H9 (cell line): Measurements from ENCODE around the gene CCDC134. TPM values are rescaled to one million over a fixed set of nuclear protein-coding genes. Genes with fewer than 3 reads are reported as not detected.

Source experiments
- DNase-seq: peaks from one replicate; pipeline ENCODE4 v3.0.0-alpha.2; 2017
- H2AFZ ChIP-seq: one replicate; pipeline ENCODE4 v1.6.1; 2013; ENCODE audit warnings: mild to moderate bottlenecking, low read length, control low read depth, moderate library complexity
- H2AK5ac ChIP-seq: 2 replicates; pipeline ENCODE4 v1.6.1; 2013; ENCODE audit warnings: low read length, control low read depth, mixed read lengths; ENCODE audit not compliant: insufficient read length
- H2BK120ac ChIP-seq: one replicate; pipeline ENCODE4 v1.6.1; 2013; ENCODE audit warnings: low read depth, mild to moderate bottlenecking, low read length, control low read depth, inconsistent platforms; ENCODE audit not compliant: poor library complexity, severe bottlenecking
- H2BK12ac ChIP-seq: 2 replicates; pipeline ENCODE4 v1.6.1; 2013; ENCODE audit warnings: low read length, control low read depth, mixed read lengths, low read depth; ENCODE audit not compliant: insufficient read length
- H2BK15ac ChIP-seq: 2 replicates; pipeline ENCODE4 v1.6.1; 2013; ENCODE audit warnings: low read depth, low read length, control low read depth
- H2BK20ac ChIP-seq: one replicate; pipeline ENCODE4 v1.6.1; 2013; ENCODE audit warnings: low read depth, mild to moderate bottlenecking, low read length, control low read depth, inconsistent platforms; ENCODE audit not compliant: poor library complexity, severe bottlenecking
- H2BK5ac ChIP-seq: 2 replicates; pipeline ENCODE4 v1.6.1; 2013; ENCODE audit warnings: low read length, control low read depth, mixed read lengths; ENCODE audit not compliant: insufficient read length
- H3K14ac ChIP-seq: 2 replicates; pipeline ENCODE4 v1.6.1; 2013; ENCODE audit warnings: low read length, control low read depth; ENCODE audit not compliant: insufficient read depth
- H3K18ac ChIP-seq: 2 replicates; pipeline ENCODE4 v1.6.1; 2013; ENCODE audit warnings: low read depth, mild to moderate bottlenecking, mixed read lengths, low read length, control low read depth; ENCODE audit not compliant: insufficient read length
- H3K23ac ChIP-seq: 2 replicates; pipeline ENCODE4 v1.6.1; 2013; ENCODE audit warnings: low read length, control low read depth, mixed read lengths, low read depth; ENCODE audit not compliant: insufficient read length
- H3K23me2 ChIP-seq: 2 replicates; pipeline ENCODE4 v1.6.1; 2013; ENCODE audit warnings: low read depth, mild to moderate bottlenecking, mixed read lengths, low read length, control low read depth; ENCODE audit not compliant: insufficient read length, poor library complexity, severe bottlenecking
- H3K27ac ChIP-seq: 2 replicates; pipeline ENCODE4 v1.5.1; 2013; ENCODE audit warnings: low read length, control low read depth, mixed read lengths, low read depth; ENCODE audit not compliant: insufficient read length
- H3K27me3 ChIP-seq: 2 replicates; pipeline ENCODE4 v1.6.1; 2013; ENCODE audit warnings: low read length, control low read depth, inconsistent platforms; ENCODE audit not compliant: insufficient read depth
- H3K4ac ChIP-seq: 2 replicates; pipeline ENCODE4 v1.6.1; 2013; ENCODE audit warnings: low read depth, mild to moderate bottlenecking, control low read depth, inconsistent platforms, low read length, moderate library complexity
- H3K4me1 ChIP-seq: 2 replicates; pipeline ENCODE4 v1.6.1; 2013; ENCODE audit warnings: low read length, control low read depth, inconsistent platforms; ENCODE audit not compliant: insufficient read depth
- H3K4me2 ChIP-seq: 2 replicates; pipeline ENCODE4 v1.6.1; 2013; ENCODE audit warnings: low read length, control low read depth, mixed read lengths; ENCODE audit not compliant: insufficient read length, insufficient read depth
- H3K56ac ChIP-seq: 2 replicates; pipeline ENCODE4 v1.6.1; 2013; ENCODE audit warnings: low read depth, mild to moderate bottlenecking, mixed read lengths, low read length, control low read depth; ENCODE audit not compliant: insufficient read length
- H3K79me1 ChIP-seq: 2 replicates; pipeline ENCODE4 v1.6.1; 2013; ENCODE audit warnings: low read depth, mild to moderate bottlenecking, moderate library complexity, low read length, control low read depth, inconsistent platforms; ENCODE audit not compliant: insufficient read depth, poor library complexity, severe bottlenecking
- H3K79me2 ChIP-seq: 2 replicates; pipeline ENCODE4 v1.6.1; 2013; ENCODE audit warnings: low read length, control low read depth, inconsistent platforms; ENCODE audit not compliant: insufficient read depth
- H3K9ac ChIP-seq: 2 replicates; pipeline ENCODE4 v1.6.1; 2013; ENCODE audit warnings: low read length, control low read depth, mixed read lengths; ENCODE audit not compliant: insufficient read length; ENCODE audit errors: extremely low read depth
- H3K9me3 ChIP-seq: one replicate; pipeline ENCODE4 v1.6.1; 2013; ENCODE audit warnings: low read depth, low read length, inconsistent platforms; ENCODE audit not compliant: control insufficient read depth
- H3T11ph ChIP-seq: one replicate; pipeline ENCODE4 v1.6.1; 2013; ENCODE audit warnings: mild to moderate bottlenecking, low read length, control low read depth, inconsistent platforms
- H4K20me1 ChIP-seq: one replicate; pipeline ENCODE4 v1.6.1; 2013; ENCODE audit not compliant: control insufficient read depth, insufficient read length, insufficient read depth
- H4K5ac ChIP-seq: 2 replicates; pipeline ENCODE4 v1.6.1; 2013; ENCODE audit warnings: low read depth, mild to moderate bottlenecking, mixed read lengths, low read length, control low read depth; ENCODE audit not compliant: insufficient read length
- H4K8ac ChIP-seq: replicated peaks from 2 replicates; pipeline ENCODE4 v1.6.1; 2013; ENCODE audit warnings: low read length, control low read depth, mixed read lengths, low read depth; ENCODE audit not compliant: insufficient read length
- H4K91ac ChIP-seq: 2 replicates; pipeline ENCODE4 v1.6.1; 2013; ENCODE audit warnings: low read depth, mild to moderate bottlenecking, moderate library complexity, mixed read lengths, low read length, control low read depth; ENCODE audit not compliant: insufficient read length
- H3K27ac Mint-ChIP-seq, 3 experiments: 2 replicates in 2 of 3; 3 replicates in 1 of 3; pipeline ENCODE4 v1.8.0; 2020 to 2021; ENCODE audit warnings: mixed read lengths in 3 of 3, mild to moderate bottlenecking in 1 of 3, moderate library complexity in 1 of 3
- H3K27me3 Mint-ChIP-seq: 2 replicates; pipeline ENCODE4 v1.8.0; 2021; ENCODE audit warnings: low read depth, mild to moderate bottlenecking, moderate library complexity, mixed read lengths
- H3K36me3 Mint-ChIP-seq, 3 experiments: 2 replicates in 2 of 3; 3 replicates in 1 of 3; pipeline ENCODE4 v1.8.0; 2020 to 2021; ENCODE audit warnings: low read depth in 3 of 3, mixed read lengths in 3 of 3; ENCODE audit not compliant: insufficient read depth in 1 of 3
- H3K4me1 Mint-ChIP-seq, 2 experiments: 2 replicates each; pipeline ENCODE4 v1.8.0; 2020; ENCODE audit warnings: mixed read lengths in 2 of 2
- H3K4me3 Mint-ChIP-seq, 2 experiments: 2 replicates in 1 of 2; 3 replicates in 1 of 2; pipeline ENCODE4 v1.8.0; 2020 to 2021; ENCODE audit warnings: mild to moderate bottlenecking in 2 of 2, mixed read lengths in 2 of 2, moderate library complexity in 1 of 2
- H3K9me3 Mint-ChIP-seq, 2 experiments: 2 replicates in 1 of 2; 3 replicates in 1 of 2; pipeline ENCODE4 v1.8.0; 2020; ENCODE audit warnings: mild to moderate bottlenecking in 2 of 2, mixed read lengths in 2 of 2, moderate library complexity in 1 of 2
- CTCF ChIP-seq: fragments of 200-600 bp; sonication (generic); conservative IDR thresholded peaks from 3 replicates; pipeline ENCODE4 v1.8.0; 2021; ENCODE audit warnings: antibody characterized with exemption, mild to moderate bottlenecking
- WGBS: extraction: QIAGEN DNeasy Blood & Tissue Kit; methylation state at CpG from one replicate; pipeline ENCODE4 v1.1.7; 2013; ENCODE audit warnings: missing lambda C conversion rate, low lambda C conversion rate, mixed read lengths; ENCODE audit not compliant: insufficient read length; ENCODE audit errors: extremely low coverage; 5-methylcytosine and 5-hydroxymethylcytosine counted together
- total RNA-seq: library from RNA; stranded (reverse); gene quantifications from 2 replicates; pipeline ENCODE4 v1.2.1, GENCODE V29; 2021

The CCDC134 gene
- total RNA-seq, 1 experiment from 2014 or later: 20.7 TPM

- peak overlapping the region; percentile 11 to 91 (median 79) for H3K27ac Mint-ChIP-seq
- peaks cover 69% of the 10 kb centered on the region for H3K79me2 ChIP-seq
- TF ChIP-seq CTCF: no peak
- 0 out of 5 replicates have a peak overlapping the region, but pooled peaks of 1 of the 2 experiments have one; percentile 0 for H3K4me3 Mint-ChIP-seq
- no peak overlapping the region for H2AK5ac ChIP-seq
- peak overlapping the region; percentile 81 for H4K5ac ChIP-seq
- no peak overlapping the region for H2AFZ ChIP-seq
- H2BK5ac ChIP-seq: peak overlapping the region; percentile 61
- no peak overlapping the region for H3K4ac ChIP-seq
- peak overlapping the region; percentile 35 for H3K4me2 ChIP-seq
- H3K27ac ChIP-seq: peak overlapping the region; percentile 35
- peak overlapping the region; percentile 85 for H2BK12ac ChIP-seq
- H3K27me3 Mint-ChIP-seq: no peaks in the 10 kb centered on the region
- peaks cover 9% of the 10 kb centered on the region for H3K79me1 ChIP-seq
- no peak overlapping the region for H3K56ac ChIP-seq
- H3K9ac ChIP-seq: peak overlapping the region; percentile 26
- H3K23ac ChIP-seq: no peak overlapping the region
- H3K4me1 ChIP-seq: peaks cover 29% of the 10 kb centered on the region
- H2BK20ac ChIP-seq: no peak overlapping the region
- H3K9me3 ChIP-seq: no peaks in the 10 kb centered on the region
- WGBS: no CpG with 5 or more reads among the region's 4 CpGs
- no peak overlapping the region for H4K91ac ChIP-seq
- H4K20me1 ChIP-seq: no peaks in the 10 kb centered on the region
- peaks cover 40 to 46% of the 10 kb centered on the region in 2 experiments for H3K4me1 Mint-ChIP-seq
- no peak overlapping the region for H3T11ph ChIP-seq
- no peak overlapping the region for H3K14ac ChIP-seq
- no peaks in the 10 kb centered on the region for H3K23me2 ChIP-seq
- peaks cover 5 to 37% (median 20%) of the 10 kb centered on the region in 3 experiments; a peak in 6 of 7 replicates for H3K36me3 Mint-ChIP-seq
- H3K9me3 Mint-ChIP-seq: no peaks in the 10 kb centered on the region
- no peak for DNase-seq
- no peak overlapping the region for H2BK120ac ChIP-seq
- H2BK15ac ChIP-seq: no peak overlapping the region
- peak overlapping the region; percentile 19 for H3K18ac ChIP-seq
- no peak overlapping the region for H4K8ac ChIP-seq
- H3K27me3 ChIP-seq: no peaks in the 10 kb centered on the region
These were observed 45.1 kb downstream of the CCDC134 start for GRCh38 chr22:41845380-41846267.
